HL-60 (cell line): ENCODE results near the gene UBR4.

Experiments
- DNase-seq, 2 experiments: peaks; one replicate each; pipeline ENCODE4 v3.0.0-alpha.2; 2010 to 2020; ENCODE audit warnings: low read depth in 1 of 2, low spot score in 1 of 2
- H3K27ac ChIP-seq: fragments of 250-450 bp; sonication (Bioruptor Pico); replicated peaks from 2 replicates; pipeline ENCODE4 v1.5.1; 2020; ENCODE audit warnings: mild to moderate bottlenecking, moderate library complexity
- H3K27me3 ChIP-seq: fragments of 250-450 bp; sonication (Bioruptor Pico); 2 replicates; pipeline ENCODE4 v1.5.1; 2021; ENCODE audit warnings: mild to moderate bottlenecking, moderate library complexity; ENCODE audit not compliant: insufficient read depth, poor library complexity, severe bottlenecking
- H3K4me3 ChIP-seq: replicated peaks from 2 replicates; pipeline ENCODE4 v1.5.1; 2011; ENCODE audit warnings: mild to moderate bottlenecking, control low read depth, low read length; ENCODE audit not compliant: insufficient read depth
- CTCF ChIP-seq: IDR thresholded peaks from one replicate; pipeline ENCODE4 v1.5.1; 2011; ENCODE audit warnings: low read length, control low read depth, inconsistent platforms; ENCODE audit not compliant: insufficient read depth
- GABPA ChIP-seq: IDR thresholded peaks from 2 replicates; pipeline ENCODE4 v1.6.1; 2012; ENCODE audit warnings: low read depth
- POLR2AphosphoS5 ChIP-seq: IDR thresholded peaks from 2 replicates; pipeline ENCODE4 v1.6.1; 2012; ENCODE audit warnings: low read depth
- SPI1 ChIP-seq: IDR thresholded peaks from 2 replicates; pipeline ENCODE4 v1.6.1; 2012; ENCODE audit warnings: low read depth, mild to moderate bottlenecking, borderline replicate concordance
- TF ChIP-seq, protein P1 (sequence below): IDR thresholded peaks from 2 replicates; pipeline ENCODE4 v1.6.1; 2012; ENCODE audit warnings: low read depth; ENCODE audit not compliant: insufficient replicate concordance

UBR4 gene

DNA sequence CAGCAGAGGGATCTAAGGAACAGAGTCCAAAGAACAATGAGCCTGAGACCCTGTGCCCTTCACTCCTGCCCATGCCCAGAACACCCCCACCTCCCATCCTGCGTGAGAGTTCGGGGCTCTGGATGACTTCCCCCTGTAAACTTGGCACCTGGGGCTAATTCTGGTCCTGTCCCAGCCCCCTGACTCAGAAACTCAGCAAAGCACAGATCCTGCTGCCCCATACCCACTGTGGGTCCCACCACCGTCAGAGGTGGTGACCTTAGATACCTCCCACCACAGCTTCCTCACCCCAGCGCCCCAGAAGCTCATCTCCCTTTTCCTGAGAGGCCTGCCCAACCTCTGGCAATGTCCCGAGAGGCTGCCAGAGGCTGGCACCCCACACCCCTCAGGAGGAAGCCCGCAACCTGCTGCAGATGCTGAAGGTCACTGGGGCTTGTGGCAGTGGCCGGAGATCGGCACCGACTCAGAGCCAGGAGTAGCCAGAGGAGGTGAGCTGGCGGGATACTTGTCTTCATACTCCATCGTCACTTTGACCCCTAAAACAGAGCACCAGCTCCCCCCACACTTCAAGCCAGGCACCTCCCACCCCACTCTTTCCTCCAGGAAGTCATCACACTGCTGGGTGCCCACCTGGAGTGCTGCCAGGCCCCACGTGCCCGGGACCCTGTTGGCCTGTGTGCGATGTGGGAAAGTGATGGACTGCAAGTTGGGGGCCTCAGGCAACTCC is 142.0 kb downstream of the UBR4 start:
- no peaks in the 10 kb centered on the region for H3K27me3 ChIP-seq
- H3K4me3 ChIP-seq, result no peak overlapping the region
- DNase-seq, result no peak
- TF ChIP-seq, protein P1, sequence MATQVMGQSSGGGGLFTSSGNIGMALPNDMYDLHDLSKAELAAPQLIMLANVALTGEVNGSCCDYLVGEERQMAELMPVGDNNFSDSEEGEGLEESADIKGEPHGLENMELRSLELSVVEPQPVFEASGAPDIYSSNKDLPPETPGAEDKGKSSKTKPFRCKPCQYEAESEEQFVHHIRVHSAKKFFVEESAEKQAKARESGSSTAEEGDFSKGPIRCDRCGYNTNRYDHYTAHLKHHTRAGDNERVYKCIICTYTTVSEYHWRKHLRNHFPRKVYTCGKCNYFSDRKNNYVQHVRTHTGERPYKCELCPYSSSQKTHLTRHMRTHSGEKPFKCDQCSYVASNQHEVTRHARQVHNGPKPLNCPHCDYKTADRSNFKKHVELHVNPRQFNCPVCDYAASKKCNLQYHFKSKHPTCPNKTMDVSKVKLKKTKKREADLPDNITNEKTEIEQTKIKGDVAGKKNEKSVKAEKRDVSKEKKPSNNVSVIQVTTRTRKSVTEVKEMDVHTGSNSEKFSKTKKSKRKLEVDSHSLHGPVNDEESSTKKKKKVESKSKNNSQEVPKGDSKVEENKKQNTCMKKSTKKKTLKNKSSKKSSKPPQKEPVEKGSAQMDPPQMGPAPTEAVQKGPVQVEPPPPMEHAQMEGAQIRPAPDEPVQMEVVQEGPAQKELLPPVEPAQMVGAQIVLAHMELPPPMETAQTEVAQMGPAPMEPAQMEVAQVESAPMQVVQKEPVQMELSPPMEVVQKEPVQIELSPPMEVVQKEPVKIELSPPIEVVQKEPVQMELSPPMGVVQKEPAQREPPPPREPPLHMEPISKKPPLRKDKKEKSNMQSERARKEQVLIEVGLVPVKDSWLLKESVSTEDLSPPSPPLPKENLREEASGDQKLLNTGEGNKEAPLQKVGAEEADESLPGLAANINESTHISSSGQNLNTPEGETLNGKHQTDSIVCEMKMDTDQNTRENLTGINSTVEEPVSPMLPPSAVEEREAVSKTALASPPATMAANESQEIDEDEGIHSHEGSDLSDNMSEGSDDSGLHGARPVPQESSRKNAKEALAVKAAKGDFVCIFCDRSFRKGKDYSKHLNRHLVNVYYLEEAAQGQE, result no peak
- TF ChIP-seq GABPA, result no peak
- TF ChIP-seq POLR2AphosphoS5, result no peak
- no peak overlapping the region for H3K27ac ChIP-seq

GRCh38 chr1:19067182-19067911 is 142.7 kb downstream of the UBR4 start:
- Histone ChIP-seq H3K27me3 (no peaks in the 10 kb centered on the region), H3K27ac (no peak overlapping the region), H3K4me3 (no peak overlapping the region)
- TF ChIP-seq, protein P1, result no peak
- no peak for TF ChIP-seq GABPA
- TF ChIP-seq SPI1, result no peak
- TF ChIP-seq POLR2AphosphoS5, result no peak
- no peak for TF ChIP-seq CTCF
- no peak for DNase-seq

- Histone ChIP-seq H3K4me3 (no peak overlapping the region), H3K27ac (no peak overlapping the region), H3K27me3 (no peaks in the 10 kb centered on the region)
- no peak for DNase-seq
- TF ChIP-seq CTCF (no peak), SPI1 (no peak)
Measured at GRCh38 chr1:19066874-19067181, 143.2 kb downstream of the UBR4 start.

- DNase-seq, result no peak
- Histone ChIP-seq H3K27me3 (no peaks in the 10 kb centered on the region), H3K4me3 (no peak overlapping the region), H3K27ac (no peak overlapping the region)
- TF ChIP-seq CTCF (no peak), POLR2AphosphoS5 (no peak), GABPA (no peak), SPI1 (no peak)
- TF ChIP-seq, protein P1, result no peak
Measured at GRCh38 chr1:19066248-19066873, 143.7 kb downstream of the UBR4 start.
